Spleen (tissue), 11 donors: Measurements from ENCODE around the gene HSD17B2. TPM values are rescaled to one million over a fixed set of nuclear protein-coding genes. Genes with fewer than 3 reads are reported as not detected.

Experiments
- DNase-seq: peaks from one replicate; pipeline ENCODE4 v3.0.0-alpha.2; 2020
- H3K27ac ChIP-seq, 8 donors: fragments of 200-600 bp; sonication (generic) in 7 of 8; 1 replicate in 4 of 8; 2 replicates in 4 of 8; pipeline versions ENCODE4 v1.5.0 to v1.8.0; 2016 to 2021; ENCODE audit warnings: inconsistent platforms in 4 of 8, mild to moderate bottlenecking in 4 of 8, moderate library complexity in 1 of 8
- H3K27me3 ChIP-seq, 7 donors: fragments of 200-600 bp; sonication (generic) in 6 of 7; replicated peaks in 1 of 7; 1 replicate in 4 of 7; 2 replicates in 3 of 7; pipeline versions ENCODE4 v1.5.0 to v1.8.0; 2016 to 2021; ENCODE audit warnings: inconsistent platforms in 3 of 7, mild to moderate bottlenecking in 1 of 7
- H3K36me3 ChIP-seq, 6 donors: fragments of 200-600 bp; sonication (generic) in 5 of 6; 1 replicate in 4 of 6; 2 replicates in 2 of 6; pipeline versions ENCODE4 v1.5.0 to v1.8.0; 2016 to 2021; ENCODE audit warnings: inconsistent platforms in 2 of 6
- H3K4me1 ChIP-seq, 6 donors: fragments of 200-600 bp; sonication (generic) in 5 of 6; 1 replicate in 3 of 6; 2 replicates in 3 of 6; pipeline versions ENCODE4 v1.5.0 to v1.8.0; 2016 to 2021; ENCODE audit warnings: inconsistent platforms in 3 of 6
- H3K4me3 ChIP-seq, 8 donors: fragments of 200-600 bp; sonication (generic) in 7 of 8; 1 replicate in 4 of 8; 2 replicates in 4 of 8; pipeline versions ENCODE4 v1.5.0 to v1.8.0; 2016 to 2021; ENCODE audit warnings: inconsistent platforms in 4 of 8, mild to moderate bottlenecking in 4 of 8, moderate library complexity in 2 of 8
- H3K9me3 ChIP-seq, 8 donors: fragments of 200-600 bp; sonication (generic) in 7 of 8; 1 replicate in 4 of 8; 2 replicates in 4 of 8; pipeline versions ENCODE4 v1.5.0 to v1.8.0; 2016 to 2021; ENCODE audit warnings: inconsistent platforms in 4 of 8
- POLR2A ChIP-seq, 3 donors: fragments of 450-650 bp; IDR thresholded peaks; one replicate each; pipeline ENCODE4 v1.5.1; 2017; ENCODE audit warnings: antibody characterized with exemption in 3 of 3, mild to moderate bottlenecking in 1 of 3
- POLR2AphosphoS5 ChIP-seq, 3 donors: sonication (generic); formaldehyde crosslinking; IDR thresholded peaks; one replicate each; pipeline ENCODE4 v1.5.1; 2017; ENCODE audit warnings: antibody characterized with exemption in 3 of 3
- WGBS, 5 donors: extraction: QIAGEN DNeasy Blood & Tissue Kit in 3 of 5; methylation state at CpG; one replicate each; pipeline versions ENCODE4 v1.1.5 to v1.1.7; 2013 to 2018; 5-methylcytosine and 5-hydroxymethylcytosine counted together
- intact Hi-C: fragments of 100-400 bp; cut with DNase I; formaldehyde crosslinking; loops from one replicate; pipeline ENCODE4 v1.15.0; 2023; ENCODE audit warnings: low total_unique reads
- polyA plus RNA-seq, 3 donors: library from polyadenylated mRNA; stranded (reverse); fragments of 200-250 nt; gene quantifications; one replicate each; pipeline ENCODE4 v1.2.1, GENCODE V29; 2013
- total RNA-seq, 7 donors: library from RNA; depleted of rRNA in 3 of 7; stranded (reverse); fragments of >200 nt in 3 of 7; fragmentation: NEBNext Ultra II Directional in 4 of 7; extraction: Animal tissue kit (Norgen Biotek cat#: 25700) in 4 of 7; gene quantifications; one replicate each; pipeline versions ENCODE4 v1.1.0 to v1.2.1, GENCODE V29; 2016 to 2021
- TF ChIP-seq, protein P1 (sequence below), 11 experiments: fragments of 200-600 bp in 7 of 11; fragments of 450-650 bp in 4 of 11; sonication (generic) in 4 of 11; IDR thresholded peaks in 8 of 11; conservative IDR thresholded peaks in 3 of 11; 1 replicate in 7 of 11; 2 replicates in 4 of 11; pipeline versions ENCODE4 v1.4.0 to v1.8.0; 2016 to 2021; ENCODE audit warnings: antibody characterized with exemption in 11 of 11, inconsistent platforms in 4 of 11, mild to moderate bottlenecking in 1 of 11
- donor health status: healthy with polysubstance abuse.
- donor health status: DM: no; HTN: no; CAD: no; lungs with moderate emphysema.
- donor health status: DM: no; HTN: no; CAD: no.
- donor health status: Bipolar disorder and iron deficiency.
- donor health status: healthy.
- donor health status: DM: no; HTN: no; CAD: no.
- donor health status: DM: yes; HTN: yes; CAD: no.

Gene HSD17B2
- total and polyA plus RNA-seq, 10 donors = 0.09 to 0.13 TPM; not detected in 8

DNA sequence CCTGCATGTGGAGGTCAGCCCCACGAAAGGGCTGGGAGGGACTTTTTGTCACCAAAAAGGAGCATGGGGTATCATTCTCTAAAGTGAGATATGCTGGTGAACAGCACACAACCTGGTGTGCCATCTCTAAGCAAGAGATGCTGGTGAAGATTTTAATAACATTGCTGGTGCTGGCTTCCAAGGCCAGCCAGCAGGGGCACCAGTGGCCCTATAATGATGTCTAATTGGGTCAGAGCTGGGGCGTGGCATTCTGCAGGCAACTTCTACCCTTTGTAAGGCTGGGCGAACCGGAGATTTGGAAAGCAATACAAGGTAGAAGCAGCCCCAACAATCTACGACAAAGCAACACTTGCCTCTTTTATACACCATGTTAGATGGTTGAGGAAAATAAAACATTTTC is 40.6 kb upstream of the HSD17B2 start:
- Histone ChIP-seq H3K9me3 (no peaks in the 10 kb centered on the region), H3K4me1 (no peaks in the 10 kb centered on the region), H3K27ac (no peak overlapping the region), H3K27me3 (no peaks in the 10 kb centered on the region), H3K4me3 (no peak overlapping the region), H3K36me3 (peaks cover 0 to 26% (median 2%) of the 10 kb centered on the region in 6 donors)
- intact Hi-C loops = no loop called here
- WGBS, 5 donors = 80 to 86% (median 83%) methylated on average over 5 of the region's 5 CpGs
- DNase-seq = no peak
- TF ChIP-seq POLR2A (IDR thresholded peaks at IDR 0.05) (no peak), POLR2AphosphoS5 (IDR thresholded peaks at IDR 0.05) (no peak)
- TF ChIP-seq, protein P1, sequence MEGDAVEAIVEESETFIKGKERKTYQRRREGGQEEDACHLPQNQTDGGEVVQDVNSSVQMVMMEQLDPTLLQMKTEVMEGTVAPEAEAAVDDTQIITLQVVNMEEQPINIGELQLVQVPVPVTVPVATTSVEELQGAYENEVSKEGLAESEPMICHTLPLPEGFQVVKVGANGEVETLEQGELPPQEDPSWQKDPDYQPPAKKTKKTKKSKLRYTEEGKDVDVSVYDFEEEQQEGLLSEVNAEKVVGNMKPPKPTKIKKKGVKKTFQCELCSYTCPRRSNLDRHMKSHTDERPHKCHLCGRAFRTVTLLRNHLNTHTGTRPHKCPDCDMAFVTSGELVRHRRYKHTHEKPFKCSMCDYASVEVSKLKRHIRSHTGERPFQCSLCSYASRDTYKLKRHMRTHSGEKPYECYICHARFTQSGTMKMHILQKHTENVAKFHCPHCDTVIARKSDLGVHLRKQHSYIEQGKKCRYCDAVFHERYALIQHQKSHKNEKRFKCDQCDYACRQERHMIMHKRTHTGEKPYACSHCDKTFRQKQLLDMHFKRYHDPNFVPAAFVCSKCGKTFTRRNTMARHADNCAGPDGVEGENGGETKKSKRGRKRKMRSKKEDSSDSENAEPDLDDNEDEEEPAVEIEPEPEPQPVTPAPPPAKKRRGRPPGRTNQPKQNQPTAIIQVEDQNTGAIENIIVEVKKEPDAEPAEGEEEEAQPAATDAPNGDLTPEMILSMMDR (IDR thresholded peaks at IDR 0.05 in 8 of 11, conservative IDR thresholded peaks at IDR 0.05 in 3 of 11) = no peak

DNA sequence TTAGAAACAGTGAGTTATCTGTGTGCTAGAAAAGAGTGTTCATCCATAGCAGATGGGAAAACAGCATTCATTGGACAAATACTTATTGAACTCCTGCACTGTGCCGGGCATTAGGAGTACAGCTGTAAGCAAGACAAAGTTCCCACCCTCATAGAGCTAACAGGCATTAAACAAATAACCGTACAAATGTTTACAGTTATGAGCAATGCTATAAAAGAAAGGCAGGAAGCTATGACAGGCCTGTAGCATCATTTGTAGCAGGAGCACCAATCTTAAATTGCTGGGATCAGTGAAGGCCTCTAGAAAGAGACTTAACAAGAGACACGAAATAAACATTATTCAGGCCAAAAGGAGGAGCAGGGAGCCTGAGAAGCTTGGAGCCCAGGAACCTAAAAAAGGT is 39.4 kb upstream of the HSD17B2 start:
- H3K27ac ChIP-seq = no peak overlapping the region
- 84 to 92% (median 89%) methylated on average over 3 of the region's 3 CpGs for WGBS, 5 donors
- intact Hi-C loops = no loop called here

DNA sequence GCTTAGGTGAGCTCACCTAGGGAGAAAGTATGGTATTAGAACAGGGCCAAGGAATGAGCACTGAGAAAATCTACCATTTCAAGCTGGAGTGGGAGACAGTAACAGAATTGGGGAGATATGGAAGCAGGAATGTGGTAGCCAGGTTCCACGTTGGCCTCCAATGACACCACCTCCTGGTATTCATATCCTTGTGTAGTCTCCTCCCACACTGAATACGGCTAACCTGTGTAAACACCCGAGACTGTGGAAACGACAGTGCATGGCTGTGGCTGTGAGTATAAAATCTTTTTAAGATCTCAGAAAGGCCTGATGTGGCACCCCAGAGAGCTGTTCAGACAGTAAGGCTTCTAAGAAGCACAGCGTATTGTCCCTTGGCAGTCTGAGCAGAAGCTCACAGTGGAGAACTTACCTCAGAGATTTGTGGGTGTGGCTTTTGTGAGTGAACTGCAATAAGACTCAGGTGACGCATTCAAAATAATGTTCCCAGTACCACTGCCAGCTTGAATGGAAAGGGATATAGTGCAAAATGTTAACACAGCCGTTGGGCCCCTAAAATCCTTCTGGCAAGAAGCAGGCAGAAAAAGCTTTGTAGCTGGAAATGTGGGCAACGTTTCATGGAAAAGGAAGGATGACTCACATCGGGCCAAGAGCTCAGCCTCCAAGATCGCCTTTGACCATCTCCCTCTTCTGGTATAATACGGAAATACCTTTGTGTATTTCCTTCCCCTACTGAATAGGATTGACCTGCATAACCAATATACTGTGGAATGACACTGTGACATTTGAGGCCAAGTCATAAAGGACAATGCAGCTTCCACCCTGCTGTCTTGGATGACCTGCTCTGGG is 38.2 kb upstream of the HSD17B2 start:
- Histone ChIP-seq H3K4me3 (no peak overlapping the region), H3K27ac (no peak overlapping the region), H3K4me1 (no peaks in the 10 kb centered on the region), H3K36me3 (peaks cover 0 to 37% (median 7%) of the 10 kb centered on the region in 6 donors), H3K9me3 (no peaks in the 10 kb centered on the region), H3K27me3 (no peaks in the 10 kb centered on the region)
- intact Hi-C loops = no loop called here
- no peak for DNase-seq
- WGBS, 5 donors = 69 to 79% (median 76%) methylated on average over 11 of the region's 11 CpGs
- no peak for TF ChIP-seq POLR2AphosphoS5 (IDR thresholded peaks at IDR 0.05)
- TF ChIP-seq, protein P1 (IDR thresholded peaks at IDR 0.05 in 8 of 11, conservative IDR thresholded peaks at IDR 0.05 in 3 of 11) = no peak

More for the DNA sequence above, 39.4 kb upstream of the HSD17B2 start:
- no peak overlapping the region for H3K4me3 ChIP-seq
- H3K9me3 ChIP-seq = no peaks in the 10 kb centered on the region
- TF ChIP-seq POLR2A (IDR thresholded peaks at IDR 0.05) (no peak), POLR2AphosphoS5 (IDR thresholded peaks at IDR 0.05) (no peak)
- TF ChIP-seq, protein P1 (IDR thresholded peaks at IDR 0.05 in 8 of 11, conservative IDR thresholded peaks at IDR 0.05 in 3 of 11) = no peak
- peaks cover 0 to 37% (median 7%) of the 10 kb centered on the region in 6 donors for H3K36me3 ChIP-seq
- no peak for DNase-seq
- H3K4me1 ChIP-seq = no peaks in the 10 kb centered on the region
- no peaks in the 10 kb centered on the region for H3K27me3 ChIP-seq

DNA sequence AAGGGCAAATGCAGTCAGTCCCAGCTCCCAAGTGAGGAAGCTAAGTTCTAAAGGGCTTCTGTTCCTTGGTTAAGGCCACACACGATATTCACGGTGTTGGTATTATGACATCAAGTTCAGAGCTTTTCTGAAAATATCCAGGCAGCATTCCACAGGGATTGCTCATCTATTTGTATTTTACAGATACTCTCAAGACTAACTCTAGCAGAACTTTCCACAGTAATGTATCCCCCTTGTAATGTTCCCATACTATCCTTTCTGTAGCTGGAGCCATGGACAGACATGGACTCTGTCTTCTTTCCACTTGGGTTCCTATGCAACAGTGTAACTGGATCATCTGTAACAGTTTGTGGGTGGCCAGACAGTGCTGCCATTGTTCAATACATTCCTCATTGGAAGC is 37.3 kb upstream of the HSD17B2 start:
- H3K27ac ChIP-seq = no peak overlapping the region
- intact Hi-C loops = no loop called here
- 75 to 89% (median 81%) methylated on average over 2 of the region's 2 CpGs for WGBS, 5 donors
- peaks cover 0 to 37% (median 7%) of the 10 kb centered on the region in 6 donors for H3K36me3 ChIP-seq
- TF ChIP-seq POLR2A (IDR thresholded peaks at IDR 0.05) (no peak), POLR2AphosphoS5 (IDR thresholded peaks at IDR 0.05) (no peak)
- TF ChIP-seq, protein P1 (IDR thresholded peaks at IDR 0.05 in 8 of 11, conservative IDR thresholded peaks at IDR 0.05 in 3 of 11) = no peak
- H3K4me3 ChIP-seq = no peak overlapping the region
- no peaks in the 10 kb centered on the region for H3K27me3 ChIP-seq
- DNase-seq = no peak
- H3K9me3 ChIP-seq = no peaks in the 10 kb centered on the region
- H3K4me1 ChIP-seq = no peaks in the 10 kb centered on the region
